Transverse colon (tissue), 4 donors: ENCODE results near the gene BLNK.

ENCODE experiments used
- CTCF ChIP-seq, 5 experiments: fragments of 200-600 bp in 3 of 5; fragments of 450-650 bp in 2 of 5; sonication (generic) in 3 of 5; IDR thresholded peaks; 1 replicate in 2 of 5; 2 replicates in 3 of 5; pipeline ENCODE4 v1.5.1; 2016 to 2017; ENCODE audit warnings: antibody characterized with exemption in 5 of 5, inconsistent platforms in 3 of 5, mild to moderate bottlenecking in 2 of 5, moderate library complexity in 1 of 5
- POLR2AphosphoS5 ChIP-seq, 3 donors: sonication (generic); formaldehyde crosslinking; IDR thresholded peaks; one replicate each; pipeline ENCODE4 v1.6.1; 2016; ENCODE audit warnings: antibody characterized with exemption in 3 of 3

GRCh38 chr10:96153070-96153469 lies 118.3 kb downstream of the BLNK start:
- no peak for TF ChIP-seq POLR2AphosphoS5 (IDR thresholded peaks at IDR 0.05)
- TF ChIP-seq CTCF (IDR thresholded peaks at IDR 0.05), result no peak
